Measurements from ENCODE around the gene AKAP9.
"Not testable (repeated sequence)": the region's sequence is repeated elsewhere in the genome, so short reads cannot be mapped to it uniquely, and the experiment has no call there.

AKAP9 gene

GRCh38 chr7:92072121-92072520 lies 131.5 kb downstream of the AKAP9 start:
- DNase-seq, result no peak

GRCh38 chr7:92072708-92073107 lies 132.0 kb downstream of the AKAP9 start:
- no peak for DNase-seq

- no peak for DNase-seq
Observed at GRCh38 chr7:92075455-92076158, 134.9 kb downstream of the AKAP9 start.

GRCh38 chr7:92076509-92076908 lies 135.8 kb downstream of the AKAP9 start:
- no peak for DNase-seq

GRCh38 chr7:92083922-92084321 lies 143.3 kb downstream of the AKAP9 start:
- not testable (repeated sequence) for DNase-seq

GRCh38 chr7:92088266-92088665 lies 147.6 kb downstream of the AKAP9 start:
- no peak for DNase-seq

GRCh38 chr7:92092210-92092609 lies 151.5 kb downstream of the AKAP9 start:
- DNase-seq, result no peak

- DNase-seq, result no peak
Observed at GRCh38 chr7:92095380-92095779, 154.7 kb downstream of the AKAP9 start.

- no peak for DNase-seq
Observed at GRCh38 chr7:92100534-92100933, 159.9 kb downstream of the AKAP9 start.

- not testable (repeated sequence) for DNase-seq
Observed at GRCh38 chr7:92102862-92103261, 162.2 kb downstream of the AKAP9 start.

- DNase-seq, result no peak
Observed at GRCh38 chr7:92108821-92109220, 168.2 kb downstream of the AKAP9 start.

- DNase-seq, result no peak
Observed at GRCh38 chr7:92110857-92111256, 170.2 kb downstream of the AKAP9 start.

- no peak for DNase-seq
Observed at GRCh38 chr7:92115821-92116220, 175.2 kb downstream of the AKAP9 start.

- no peak for DNase-seq
Observed at GRCh38 chr7:92116949-92117348, 176.3 kb downstream of the AKAP9 start.

- no peak for DNase-seq
Observed at GRCh38 chr7:92119213-92119759, 178.6 kb downstream of the AKAP9 start.

GRCh38 chr7:92121681-92122080 lies 181.0 kb downstream of the AKAP9 start:
- no peak for DNase-seq

- DNase-seq, result no peak
Observed at GRCh38 chr7:92131093-92131492, 190.4 kb downstream of the AKAP9 start.

GRCh38 chr7:92131764-92132330 lies 191.2 kb downstream of the AKAP9 start:
- DNase-seq, result no peak

- DNase-seq, result no peak
Observed at GRCh38 chr7:92133133-92133736, 192.6 kb downstream of the AKAP9 start.

- peak; percentile 39 for DNase-seq
Observed at GRCh38 chr7:92133737-92134270, 193.1 kb downstream of the AKAP9 start.

GRCh38 chr7:92134271-92135051 lies 193.8 kb downstream of the AKAP9 start, which contains the start of gene CYP51A1:
CYP51A1 (minus strand) TSS chr7:92134477; CDS start chr7:92134364, 113 bp downstream.
- DNase-seq, result peak; percentile 90

- DNase-seq, result peak; percentile 14
Observed at GRCh38 chr7:92135052-92135889, 194.6 kb downstream of the AKAP9 start.

Measured in NCI-H1436 (cell line).